GM12873 (cell line): ENCODE measurements around the gene ANP32A.

Experiments
- TF ChIP-seq, protein P1 (sequence below): IDR thresholded peaks from 2 replicates; pipeline ENCODE4 v1.5.1; 2012; ENCODE audit warnings: low read depth, mild to moderate bottlenecking, moderate library complexity, low read length, control low read depth; ENCODE audit not compliant: insufficient read depth; ENCODE audit errors: missing control alignments

Gene ANP32A

DNA sequence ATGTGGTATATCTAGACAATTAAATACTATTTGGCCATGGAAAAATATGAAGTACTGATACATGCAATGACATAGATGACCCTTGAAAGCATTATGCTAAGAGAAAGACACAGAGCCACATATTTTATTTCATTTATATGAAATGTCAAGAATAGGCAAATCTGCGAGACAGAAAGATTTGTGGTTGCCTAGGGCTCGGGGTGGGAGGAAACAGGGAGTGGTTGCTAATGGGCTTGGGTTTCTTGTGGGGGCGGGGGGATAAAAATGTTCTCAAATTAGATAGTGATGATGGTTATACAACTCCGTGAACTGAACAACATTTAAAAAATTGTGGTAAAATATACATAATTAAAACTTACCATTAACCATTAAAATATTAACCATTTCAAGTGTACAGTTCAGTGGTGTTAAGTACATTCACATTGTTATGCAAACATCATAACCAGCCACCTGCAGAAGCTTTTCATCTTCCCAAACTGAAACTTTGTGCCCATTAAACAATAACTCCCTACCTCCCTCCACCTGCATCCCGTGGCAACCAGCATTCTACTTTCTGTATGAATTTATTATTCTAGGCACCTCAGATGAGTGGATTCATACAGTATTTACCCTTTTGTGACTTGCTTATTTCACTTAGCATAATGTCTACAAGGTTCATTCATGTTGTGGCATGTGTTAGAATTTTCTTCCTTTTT lies 24.3 kb upstream of the ANP32A start:
- TF ChIP-seq, protein P1, sequence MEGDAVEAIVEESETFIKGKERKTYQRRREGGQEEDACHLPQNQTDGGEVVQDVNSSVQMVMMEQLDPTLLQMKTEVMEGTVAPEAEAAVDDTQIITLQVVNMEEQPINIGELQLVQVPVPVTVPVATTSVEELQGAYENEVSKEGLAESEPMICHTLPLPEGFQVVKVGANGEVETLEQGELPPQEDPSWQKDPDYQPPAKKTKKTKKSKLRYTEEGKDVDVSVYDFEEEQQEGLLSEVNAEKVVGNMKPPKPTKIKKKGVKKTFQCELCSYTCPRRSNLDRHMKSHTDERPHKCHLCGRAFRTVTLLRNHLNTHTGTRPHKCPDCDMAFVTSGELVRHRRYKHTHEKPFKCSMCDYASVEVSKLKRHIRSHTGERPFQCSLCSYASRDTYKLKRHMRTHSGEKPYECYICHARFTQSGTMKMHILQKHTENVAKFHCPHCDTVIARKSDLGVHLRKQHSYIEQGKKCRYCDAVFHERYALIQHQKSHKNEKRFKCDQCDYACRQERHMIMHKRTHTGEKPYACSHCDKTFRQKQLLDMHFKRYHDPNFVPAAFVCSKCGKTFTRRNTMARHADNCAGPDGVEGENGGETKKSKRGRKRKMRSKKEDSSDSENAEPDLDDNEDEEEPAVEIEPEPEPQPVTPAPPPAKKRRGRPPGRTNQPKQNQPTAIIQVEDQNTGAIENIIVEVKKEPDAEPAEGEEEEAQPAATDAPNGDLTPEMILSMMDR, result no peak

DNA sequence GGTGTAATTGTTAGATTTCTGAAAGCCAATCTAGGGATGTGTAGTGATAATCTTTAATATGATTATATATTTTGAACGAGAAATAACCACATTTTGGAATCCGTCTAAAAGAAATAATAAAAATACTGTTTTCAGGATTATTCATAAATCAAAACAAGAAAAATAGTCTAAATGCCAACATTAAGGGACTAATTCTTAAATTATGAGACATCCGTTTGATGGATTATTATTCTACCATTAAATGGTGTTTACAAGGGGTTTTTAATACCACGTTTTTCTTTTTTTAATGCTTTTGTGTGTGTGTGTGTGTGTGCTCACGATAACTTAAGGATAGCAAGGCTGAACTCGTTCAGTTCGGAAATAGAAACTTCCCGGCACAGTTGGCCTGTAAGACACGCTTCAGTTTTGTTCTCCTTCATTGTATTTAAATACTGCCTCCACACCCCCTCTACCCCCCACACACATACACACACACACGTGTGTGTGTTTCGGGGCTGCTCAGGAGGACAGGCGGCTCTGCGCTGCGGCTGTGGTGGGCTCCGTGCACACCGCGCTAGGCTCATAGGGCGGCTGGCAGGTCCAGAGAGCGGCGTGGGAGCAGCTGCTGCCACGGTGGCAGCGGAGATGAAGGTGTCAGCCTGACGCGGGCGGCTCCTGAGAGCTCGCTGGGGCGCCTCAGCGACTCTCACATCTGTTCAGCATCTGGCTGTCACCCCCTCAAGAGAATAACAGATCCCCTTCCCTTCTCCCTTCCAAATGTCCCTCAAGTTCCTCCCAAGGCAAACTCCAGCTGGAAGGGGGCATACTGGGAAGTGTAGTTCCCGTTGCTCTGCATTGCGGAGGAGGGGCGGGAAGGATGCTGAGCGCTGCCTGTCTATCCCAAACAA lies 23.0 kb upstream of the ANP32A start:
- TF ChIP-seq, protein P1, result no peak

DNA sequence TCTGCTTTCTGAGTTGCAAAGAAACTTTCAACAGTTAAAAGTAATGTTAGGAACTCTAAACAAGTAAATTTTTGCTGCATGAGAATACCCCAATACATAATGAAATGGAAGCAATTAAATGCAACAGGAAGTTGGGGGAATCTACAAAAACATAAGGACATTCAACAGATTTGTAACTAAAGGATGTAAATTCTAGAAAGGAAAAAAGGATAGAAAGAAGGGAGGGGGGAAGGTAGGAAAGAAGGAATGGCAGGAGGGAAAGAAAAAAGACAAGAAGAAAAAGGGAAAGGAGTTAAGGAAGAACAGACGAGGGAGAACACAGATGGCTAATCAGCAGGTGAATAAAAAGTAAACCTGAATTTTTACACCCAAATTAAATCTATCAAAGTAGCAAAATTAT lies 22.3 kb upstream of the ANP32A start:
- TF ChIP-seq, protein P1, result no peak

DNA sequence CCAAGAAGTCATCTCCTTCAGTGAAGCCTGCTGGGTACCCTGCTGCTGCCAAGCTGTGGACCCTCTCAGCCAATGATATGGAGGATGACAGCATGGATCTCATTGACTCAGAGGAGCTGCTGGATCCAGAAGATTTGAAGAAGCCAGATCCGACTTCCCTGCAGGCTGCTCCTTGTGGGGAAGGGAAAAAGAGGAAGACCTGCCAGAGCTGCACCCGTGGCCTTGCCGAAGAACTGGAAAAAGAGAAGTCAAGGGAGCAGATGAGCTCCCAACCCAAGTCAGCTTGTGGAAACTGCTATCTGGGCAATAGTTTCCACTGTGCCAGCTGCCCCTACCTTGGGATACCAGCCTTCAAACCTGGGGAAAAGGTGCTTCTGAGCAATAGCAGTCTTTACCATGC lies 13.7 kb upstream of the ANP32A start:
- TF ChIP-seq, protein P1, result no peak

DNA sequence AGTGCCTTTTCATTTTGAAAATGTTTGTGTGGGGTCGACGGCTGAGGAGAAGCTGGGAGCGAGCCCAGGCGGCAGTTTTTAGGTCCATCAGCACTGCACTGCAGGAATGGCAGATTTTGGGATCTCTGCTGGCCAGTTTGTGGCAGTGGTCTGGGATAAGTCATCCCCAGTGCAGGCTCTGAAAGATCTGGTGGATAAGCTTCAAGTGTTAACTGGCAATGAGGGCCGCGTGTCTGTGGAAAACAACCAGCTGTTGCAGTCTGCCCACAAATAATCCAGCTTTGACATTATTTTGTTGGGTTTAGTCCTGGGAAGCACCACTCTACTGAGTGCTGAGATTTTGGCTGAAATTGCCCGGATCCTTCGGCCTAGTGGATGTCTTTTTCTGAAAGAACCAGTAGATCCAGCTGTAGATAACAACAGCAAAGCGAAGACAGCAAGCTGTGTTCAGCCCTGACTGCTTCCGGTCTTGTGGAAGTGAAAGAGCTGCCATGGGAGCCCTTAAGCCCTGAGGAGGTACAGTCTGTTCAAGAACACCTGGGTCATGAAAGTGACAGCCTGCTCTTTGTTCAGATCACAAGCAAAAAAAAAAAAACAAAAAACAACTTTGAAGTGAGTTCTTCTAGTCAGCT lies 13.1 kb upstream of the ANP32A start:
- TF ChIP-seq, protein P1, result no peak

DNA sequence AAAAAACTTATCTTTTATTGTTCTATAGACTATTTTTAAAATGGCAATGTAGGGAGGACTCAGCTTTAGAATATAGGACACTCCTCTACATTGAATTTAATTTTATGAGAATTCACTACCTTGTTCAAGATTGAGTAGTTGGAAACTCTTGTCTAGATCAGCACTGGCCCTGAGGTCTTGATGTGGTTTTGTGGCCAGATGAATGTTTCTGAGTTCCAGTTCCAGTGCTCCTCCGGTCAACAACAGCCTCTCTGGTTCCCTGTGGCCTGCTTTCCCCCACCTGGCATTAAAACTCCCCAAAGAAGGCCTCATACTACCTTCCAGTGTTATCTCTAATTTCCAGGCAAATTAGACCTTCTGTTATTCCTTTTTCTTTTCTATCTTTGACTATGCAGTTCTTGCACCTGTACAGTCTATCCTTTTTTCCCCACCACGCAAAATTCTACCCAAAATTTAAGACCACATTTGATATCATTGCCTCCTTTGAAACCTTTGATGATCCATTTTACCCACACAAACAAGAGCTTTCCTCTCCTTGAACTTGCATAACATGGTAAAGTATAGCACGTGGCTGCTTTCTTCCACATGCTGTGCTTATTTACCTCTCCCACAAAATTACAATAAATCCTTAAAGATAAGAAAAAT lies 9.6 kb upstream of the ANP32A start:
- TF ChIP-seq, protein P1, result no peak
